Activated CD8-positive, alpha-beta memory T cell treated with anti-CD3 and anti-CD28 coated beads for 1 hour (primary cell): ENCODE data around the gene KSR2.

Experiments
- DNase-seq, 2 donors: peaks; one replicate each; pipeline ENCODE4 v3.0.0-alpha.2; 2020; ENCODE audit warnings: low read depth in 1 of 2; ENCODE audit errors: extremely low read depth in 1 of 2

KSR2 gene

GRCh38 chr12:117472983-117473382 is 495.8 kb downstream of the KSR2 start:
- no peak for DNase-seq

DNA sequence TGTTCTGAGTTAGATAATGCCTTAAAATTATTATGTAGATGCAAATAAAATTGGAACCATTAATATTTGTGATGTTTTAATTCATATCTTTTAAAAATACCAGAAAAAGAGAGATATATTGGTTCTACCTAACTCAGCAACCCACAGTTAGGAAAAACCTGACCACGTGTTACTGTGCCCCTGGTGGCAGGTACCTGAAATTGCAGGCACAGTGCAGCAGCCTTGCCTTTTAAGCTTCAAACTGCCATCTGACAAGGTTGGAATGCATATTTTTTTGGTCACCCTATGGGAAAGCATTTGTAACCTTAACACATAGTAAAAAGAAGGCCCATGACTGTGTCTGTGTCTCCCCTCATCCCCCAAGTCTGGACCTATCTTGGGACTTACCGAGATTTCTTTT is 498.0 kb downstream of the KSR2 start:
- no peak for DNase-seq

DNA sequence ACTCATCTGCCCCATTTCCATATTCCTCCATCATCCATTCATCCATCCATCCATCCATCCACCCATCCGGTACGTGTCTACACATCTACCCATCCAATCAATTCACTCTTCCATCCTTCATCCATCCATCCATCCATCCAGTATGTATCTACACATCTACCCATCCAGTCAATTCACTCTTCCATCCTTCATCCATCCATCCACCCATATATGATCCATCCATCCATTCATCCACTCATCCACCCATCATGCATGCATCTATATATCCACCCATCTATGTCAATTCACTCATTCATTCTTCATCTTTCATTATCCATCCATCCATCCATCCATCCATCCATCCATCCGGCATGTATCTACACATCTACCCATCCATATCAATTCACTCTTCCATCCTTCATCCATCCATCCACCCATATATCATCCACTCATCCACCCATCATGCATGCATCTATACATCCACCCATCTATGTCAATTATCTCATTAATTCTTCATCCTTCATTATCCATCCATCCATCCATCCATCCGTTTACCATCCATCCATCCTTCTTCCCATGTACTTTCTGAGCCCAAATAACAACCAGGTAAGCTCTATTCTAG is 498.8 kb downstream of the KSR2 start:
- DNase-seq, result no peak

GRCh38 chr12:117468016-117468415 is 500.8 kb downstream of the KSR2 start:
- no peak for DNase-seq

DNA sequence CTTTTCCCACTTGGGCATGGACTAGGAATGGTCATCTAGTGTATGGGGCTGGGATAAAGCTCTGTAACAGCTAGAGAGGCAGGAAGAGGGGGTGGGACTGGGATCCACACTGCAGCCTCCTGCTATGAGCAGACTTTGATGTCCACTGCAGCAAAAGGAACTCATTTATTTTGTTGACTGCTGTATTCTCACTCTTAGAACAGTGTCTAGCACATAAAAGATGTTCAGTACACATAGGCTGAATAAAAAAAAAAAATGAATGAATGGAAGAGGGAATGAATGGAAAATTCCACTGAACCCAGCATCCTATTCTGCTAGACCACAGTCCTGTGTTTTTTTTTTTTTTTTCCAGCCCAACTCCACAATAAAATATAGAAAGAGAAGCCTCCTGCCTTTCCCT is 501.2 kb downstream of the KSR2 start:
- no peak for DNase-seq

GRCh38 chr12:117466677-117467362 is 502.0 kb downstream of the KSR2 start:
- no peak for DNase-seq

DNA sequence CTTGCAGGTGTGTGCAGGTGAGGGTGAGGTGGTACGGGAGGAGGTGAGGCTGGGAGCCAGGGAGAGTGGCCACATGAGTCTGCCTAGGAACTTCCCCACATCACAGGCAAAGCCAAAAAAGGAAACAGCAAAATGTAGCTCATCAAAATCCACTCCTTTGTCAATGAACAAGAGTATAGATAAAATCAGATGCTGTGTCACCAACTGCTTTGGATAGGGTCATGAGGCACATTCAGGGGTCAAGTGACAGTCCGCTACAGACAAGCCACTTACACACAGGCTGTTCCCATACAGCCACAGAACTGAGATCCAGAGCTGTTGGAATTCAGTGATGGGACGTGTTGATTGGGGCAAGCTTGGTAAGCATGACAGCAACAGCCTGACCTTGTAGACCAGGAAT is 507.1 kb downstream of the KSR2 start:
- DNase-seq, result no peak

DNA sequence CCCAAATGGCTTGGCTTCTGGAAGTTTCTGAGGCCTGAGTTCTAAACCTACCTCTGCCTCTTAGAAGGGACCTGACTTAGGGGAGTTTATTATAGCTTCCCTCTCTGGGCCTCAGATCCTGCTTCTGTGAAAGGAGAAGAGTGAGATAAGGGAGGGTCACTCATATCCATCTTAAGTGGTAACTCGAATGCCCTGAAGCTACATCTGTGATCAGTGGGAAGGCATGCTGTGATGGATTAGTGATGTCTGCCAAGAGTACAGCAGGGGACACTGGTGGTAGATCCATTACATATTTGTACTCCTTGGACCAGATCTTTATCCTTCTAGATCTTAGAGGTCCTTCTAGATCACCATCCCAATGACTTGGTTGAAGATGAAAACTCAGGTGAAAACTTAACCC is 509.6 kb downstream of the KSR2 start:
- no peak for DNase-seq

- no peak for DNase-seq
These were observed 511.6 kb downstream of the KSR2 start for GRCh38 chr12:117457189-117457588.

DNA sequence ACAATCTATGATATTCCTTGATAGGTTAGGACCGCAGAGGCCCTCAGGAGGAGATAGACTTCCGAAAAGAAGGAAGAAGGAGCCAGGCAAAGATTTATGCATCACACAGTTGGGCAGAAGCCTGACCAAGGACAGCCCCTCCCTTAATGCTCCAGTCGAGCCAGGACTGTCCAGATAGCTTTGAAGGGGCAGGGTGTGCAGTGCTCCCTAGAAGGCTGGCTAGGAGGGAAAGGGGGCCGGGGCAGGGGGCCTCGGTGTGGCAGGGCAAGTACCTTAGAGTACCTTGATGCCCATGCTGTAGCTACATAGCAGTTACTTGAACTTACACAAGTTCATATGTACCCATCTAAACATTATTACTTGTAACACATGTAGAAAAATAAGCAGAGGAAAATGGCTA is 512.7 kb downstream of the KSR2 start:
- DNase-seq, result no peak

- DNase-seq, result no peak
These were observed 514.8 kb downstream of the KSR2 start for GRCh38 chr12:117453961-117454360.

DNA sequence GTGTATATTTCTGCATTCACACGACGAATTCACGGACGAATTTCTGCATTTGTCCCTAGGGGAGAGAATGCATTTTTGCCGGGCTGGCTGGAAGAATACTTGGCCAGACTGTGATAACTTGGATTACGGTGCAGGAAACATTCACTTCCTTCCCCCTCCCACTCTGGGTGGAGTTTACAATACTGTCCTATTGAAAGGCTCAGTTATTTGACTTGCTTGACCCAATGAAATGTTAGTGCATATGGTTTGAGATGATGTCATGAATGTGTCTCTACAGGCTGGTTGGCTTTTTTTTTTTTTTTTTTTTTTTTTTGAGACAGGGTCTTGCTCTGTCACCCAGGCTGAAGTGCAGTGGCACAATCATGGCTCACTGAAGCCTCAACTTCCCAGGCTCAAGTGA is 516.7 kb downstream of the KSR2 start:
- no peak for DNase-seq

- DNase-seq, result no peak
These were observed 518.6 kb downstream of the KSR2 start for GRCh38 chr12:117450209-117450608.

GRCh38 chr12:117447665-117448366 is 521.0 kb downstream of the KSR2 start:
- no peak for DNase-seq

DNA sequence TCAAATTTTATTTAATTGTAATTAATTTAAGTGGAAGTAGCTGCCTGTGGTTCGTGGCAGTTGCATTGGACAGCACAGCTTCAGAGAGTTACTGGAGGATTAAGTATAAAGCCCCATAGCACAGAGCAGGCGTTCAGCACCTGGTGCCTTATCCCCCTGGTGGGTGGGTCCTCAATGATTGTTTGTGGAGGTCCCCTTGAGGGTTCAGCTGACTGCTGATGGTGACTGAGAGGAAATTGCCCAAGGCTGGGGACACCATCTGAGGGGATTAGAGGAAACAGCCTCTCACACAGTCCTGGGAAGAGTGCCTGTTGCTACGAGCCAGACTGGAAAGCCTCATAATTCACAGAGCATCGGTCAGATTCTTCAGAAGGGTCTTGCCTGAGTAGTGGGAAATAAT is 524.0 kb downstream of the KSR2 start:
- DNase-seq, result no peak

DNA sequence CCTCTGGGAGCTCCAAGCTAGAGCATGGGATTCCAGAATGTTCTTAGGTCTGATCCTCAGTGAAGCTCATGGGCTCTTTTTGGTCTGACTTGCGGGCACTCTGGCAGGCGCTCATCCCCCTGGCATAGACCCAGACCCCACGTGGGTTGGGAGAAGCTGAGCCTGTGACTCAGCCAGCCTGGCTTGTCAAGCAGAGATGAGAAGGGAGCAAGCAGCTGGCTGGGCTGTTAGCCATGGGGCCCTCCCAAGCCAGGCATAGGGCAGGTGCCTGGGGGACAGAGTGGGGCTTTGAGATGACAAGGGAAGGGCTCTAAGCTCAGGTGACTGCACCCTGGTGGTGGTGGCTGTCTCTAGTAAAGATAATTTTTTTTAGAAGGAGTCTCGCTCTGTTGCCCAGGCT is 527.0 kb downstream of the KSR2 start:
- DNase-seq, result no peak

DNA sequence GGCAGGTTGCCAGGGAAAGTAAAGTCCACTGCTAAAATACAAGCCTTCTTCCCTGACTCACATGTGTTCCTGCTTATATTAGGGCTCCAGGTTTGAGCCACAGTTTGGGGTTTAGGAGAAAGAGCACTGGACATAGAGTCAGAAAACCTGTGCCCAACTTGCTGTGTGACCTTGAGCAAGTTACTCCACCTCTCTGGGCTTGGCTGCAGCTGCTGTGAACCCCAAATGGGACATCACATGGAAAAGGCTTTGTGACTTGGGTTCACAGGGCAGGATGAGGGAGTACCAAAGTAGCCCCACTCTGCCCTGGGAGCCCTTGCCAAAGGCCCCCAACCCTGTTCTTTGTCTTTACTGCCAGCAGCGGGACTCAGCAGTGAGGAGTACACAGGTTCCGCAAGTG is 528.4 kb downstream of the KSR2 start:
- no peak for DNase-seq

- DNase-seq, result no peak
These were observed 529.2 kb downstream of the KSR2 start for GRCh38 chr12:117439531-117440001.

DNA sequence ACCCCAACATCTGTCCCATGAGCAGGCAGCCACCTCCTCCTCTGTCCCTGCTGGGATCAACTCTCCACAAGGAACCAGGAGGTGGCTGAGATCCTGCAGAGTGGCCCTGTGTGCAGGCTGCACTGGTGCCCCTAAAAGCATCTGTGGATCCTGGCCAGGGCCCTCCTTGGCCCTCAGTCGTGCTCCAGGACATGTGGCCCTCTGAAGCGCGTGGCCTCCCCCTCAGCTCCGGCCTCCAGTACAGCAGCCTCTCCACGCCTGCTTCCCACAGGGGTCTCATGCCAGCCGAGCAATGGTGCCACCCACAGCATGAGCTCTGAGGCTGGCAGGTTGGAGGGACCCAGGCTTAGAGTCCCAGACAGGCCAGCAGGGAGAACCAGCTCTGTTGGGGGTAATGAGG is 530.0 kb downstream of the KSR2 start:
- no peak for DNase-seq

GRCh38 chr12:117437516-117438255 is 531.1 kb downstream of the KSR2 start:
- DNase-seq, result no peak

DNA sequence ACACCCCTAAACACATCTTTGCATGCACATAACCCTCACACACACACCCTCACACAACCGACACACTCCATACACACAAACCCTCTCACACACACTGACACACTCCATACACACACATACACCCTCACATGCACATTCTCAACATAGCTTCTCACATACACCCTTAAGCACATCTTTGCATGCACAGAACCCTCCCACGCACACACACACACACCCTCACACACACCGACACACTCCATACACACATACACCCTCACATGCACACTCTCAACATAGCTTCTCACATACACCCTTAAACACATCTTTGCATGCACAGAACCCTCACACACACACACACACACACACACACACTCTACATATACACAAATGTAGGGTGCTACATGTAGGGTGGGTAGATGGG is 534.9 kb downstream of the KSR2 start:
- DNase-seq, result no peak

GRCh38 chr12:117430246-117430645 is 538.5 kb downstream of the KSR2 start:
- no peak for DNase-seq
